HG03025 (cell line): ENCODE results near the gene TENT4B.

Source experiments
- ATAC-seq: cut with Tn5 transposase; IDR thresholded peaks from one replicate; pipeline ENCODE4 v1.9.1; 2021; ENCODE audit warnings: mild to moderate bottlenecking, moderate library complexity; ENCODE audit not compliant: unreplicated experiment, low FRiP score

Gene TENT4B

DNA sequence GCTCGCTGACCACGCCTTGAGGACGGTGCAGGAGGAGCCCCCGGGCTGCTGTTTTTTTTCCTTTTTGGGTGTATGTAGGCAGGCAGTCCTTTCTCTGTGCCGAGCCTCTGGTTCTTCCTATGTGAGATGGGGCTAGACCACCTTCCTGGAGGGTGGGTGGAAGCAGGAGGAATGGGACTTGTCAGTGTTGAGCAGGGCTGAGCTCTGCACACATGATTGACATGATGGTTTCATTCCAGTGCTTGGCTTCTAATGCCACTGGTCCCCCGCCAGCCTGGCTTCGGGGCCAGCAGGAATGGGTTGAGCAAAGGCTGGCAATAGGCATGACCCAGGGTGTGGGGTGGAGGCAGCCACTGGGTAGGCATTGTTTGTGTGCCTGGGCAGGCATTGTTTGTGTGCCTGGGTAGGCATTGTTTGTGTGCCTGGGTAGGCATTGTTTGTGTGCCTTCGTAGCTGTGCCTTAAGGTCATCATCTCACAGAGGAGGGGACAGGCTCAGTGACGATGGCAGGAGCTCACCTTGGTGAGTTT lies 99.0 kb downstream of the TENT4B start:
- ATAC-seq = no peak

DNA sequence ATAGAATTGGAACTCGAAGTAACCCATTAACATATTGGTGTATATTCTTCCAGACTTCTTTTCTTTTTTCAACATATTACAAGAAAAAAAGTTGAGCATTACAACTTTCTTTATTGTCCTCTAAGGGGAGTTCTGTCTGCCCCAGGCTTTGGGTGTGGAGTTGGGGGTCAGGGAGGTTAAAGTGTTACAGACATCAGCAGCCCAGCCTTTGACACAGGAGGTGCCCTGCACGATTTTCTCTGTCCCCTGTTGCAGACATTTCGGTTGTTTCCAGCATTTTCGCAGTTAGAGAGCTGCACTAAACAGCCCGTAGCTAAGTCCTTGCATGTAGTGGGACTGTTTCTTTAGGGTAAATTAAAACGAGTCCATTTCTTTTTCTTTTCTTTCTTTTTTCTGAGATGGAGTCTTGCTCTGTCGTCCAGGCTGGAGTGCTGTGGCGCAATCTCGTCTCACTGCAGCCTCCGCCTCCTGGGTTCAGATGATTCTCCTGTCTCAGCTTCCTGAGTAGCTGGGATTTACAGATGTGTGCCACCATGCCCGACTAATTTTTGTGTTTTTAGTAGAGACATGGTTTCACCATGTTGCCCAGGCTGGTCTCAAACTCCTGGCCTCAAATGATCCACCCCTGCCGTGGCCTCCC lies 99.9 kb downstream of the TENT4B start:
- no peak for ATAC-seq

DNA sequence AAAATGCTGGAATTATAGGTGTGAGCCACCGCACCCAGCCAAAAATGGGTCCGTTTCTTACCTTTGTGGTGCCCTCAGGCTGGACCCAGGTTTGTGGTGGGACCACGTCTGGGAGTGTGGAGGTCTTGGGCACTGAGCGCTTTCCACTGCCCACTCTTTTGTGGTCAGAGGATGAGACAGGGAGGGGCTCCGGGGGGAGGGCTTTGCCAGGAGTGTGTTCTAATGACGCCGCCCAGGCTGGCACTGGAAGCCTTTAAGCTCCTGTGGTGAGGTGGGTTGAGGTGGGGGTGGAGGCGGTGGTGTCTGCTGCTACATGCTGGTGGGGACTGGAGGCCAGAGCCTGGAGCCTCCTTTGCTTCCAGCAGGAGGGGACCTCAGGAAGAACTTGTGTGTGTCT lies 100.4 kb downstream of the TENT4B start:
- no peak for ATAC-seq

DNA sequence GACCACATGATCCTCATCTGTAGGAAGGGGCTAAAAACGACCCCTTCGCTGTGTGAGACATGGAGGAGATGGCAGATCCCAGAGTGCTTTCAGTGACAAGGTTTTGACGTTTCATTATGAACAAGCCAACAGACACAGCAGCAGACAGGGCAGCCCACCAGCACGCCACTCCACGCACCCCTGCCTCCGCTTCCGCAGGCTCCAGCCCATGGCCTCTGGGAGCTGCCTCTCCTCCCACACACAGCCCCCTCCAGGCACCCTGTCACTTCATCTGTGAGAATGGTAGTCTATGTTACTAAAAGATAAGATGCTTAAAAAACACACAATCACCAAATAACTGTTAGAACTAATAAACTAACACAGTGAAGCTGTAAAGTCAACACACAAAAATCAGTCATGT lies 101.0 kb downstream of the TENT4B start:
- ATAC-seq = no peak

DNA sequence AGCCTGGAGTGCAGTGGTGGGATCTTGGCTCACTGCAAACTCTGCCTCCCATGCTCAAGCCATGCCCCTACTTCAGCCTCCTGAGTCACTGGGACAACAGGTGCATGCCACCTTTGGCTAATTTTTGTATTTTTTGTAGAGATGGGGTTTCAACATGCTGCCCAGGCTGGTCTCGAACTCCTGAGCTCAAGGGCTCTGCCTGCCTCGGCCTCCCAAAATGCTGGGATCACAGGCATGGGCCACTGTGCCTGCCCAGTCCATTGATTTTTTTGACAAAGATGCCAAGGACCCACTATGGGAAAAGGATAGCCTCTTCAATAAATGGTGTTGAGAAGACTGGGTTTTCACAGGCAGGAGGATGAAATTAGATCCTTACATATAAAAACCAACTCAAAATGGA lies 102.4 kb downstream of the TENT4B start:
- no peak for ATAC-seq

DNA sequence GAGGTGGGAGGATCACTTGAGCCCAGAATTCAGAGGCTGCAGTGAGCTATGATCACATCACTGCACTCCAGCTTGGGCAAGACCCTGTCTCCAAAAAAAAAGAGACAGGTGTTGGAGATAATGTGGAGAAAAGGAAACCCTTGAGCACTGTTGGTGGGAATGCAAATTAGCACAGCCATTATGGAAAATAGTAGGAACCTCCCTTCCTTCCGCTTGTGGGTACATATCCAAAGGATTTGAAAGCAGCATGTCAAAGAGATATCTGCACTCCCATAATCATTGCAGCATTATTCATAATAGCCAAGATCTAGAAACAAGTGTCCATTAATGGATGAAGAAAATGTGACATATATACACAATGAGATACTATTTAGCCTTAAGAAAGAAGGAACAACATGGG lies 103.5 kb downstream of the TENT4B start:
- no peak for ATAC-seq

DNA sequence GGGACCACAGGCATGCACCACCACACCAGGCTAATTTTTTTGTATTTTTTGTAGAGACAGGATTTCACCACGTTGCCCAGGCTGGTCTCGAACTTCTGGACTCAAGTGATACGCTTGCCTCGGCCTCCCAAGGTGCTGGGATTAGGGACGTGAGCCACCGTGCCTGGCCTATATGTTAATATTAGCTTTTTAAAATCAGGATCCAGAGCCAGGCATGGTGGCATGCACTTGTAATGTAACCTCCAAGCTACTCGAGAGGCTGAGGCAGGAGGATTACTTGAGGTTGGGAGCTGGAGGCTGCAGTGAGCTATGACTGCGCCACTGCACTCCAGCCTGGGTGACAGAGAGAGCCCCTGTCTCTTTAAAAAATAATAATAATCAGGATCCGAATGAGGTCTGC lies 104.8 kb downstream of the TENT4B start:
- no peak for ATAC-seq

DNA sequence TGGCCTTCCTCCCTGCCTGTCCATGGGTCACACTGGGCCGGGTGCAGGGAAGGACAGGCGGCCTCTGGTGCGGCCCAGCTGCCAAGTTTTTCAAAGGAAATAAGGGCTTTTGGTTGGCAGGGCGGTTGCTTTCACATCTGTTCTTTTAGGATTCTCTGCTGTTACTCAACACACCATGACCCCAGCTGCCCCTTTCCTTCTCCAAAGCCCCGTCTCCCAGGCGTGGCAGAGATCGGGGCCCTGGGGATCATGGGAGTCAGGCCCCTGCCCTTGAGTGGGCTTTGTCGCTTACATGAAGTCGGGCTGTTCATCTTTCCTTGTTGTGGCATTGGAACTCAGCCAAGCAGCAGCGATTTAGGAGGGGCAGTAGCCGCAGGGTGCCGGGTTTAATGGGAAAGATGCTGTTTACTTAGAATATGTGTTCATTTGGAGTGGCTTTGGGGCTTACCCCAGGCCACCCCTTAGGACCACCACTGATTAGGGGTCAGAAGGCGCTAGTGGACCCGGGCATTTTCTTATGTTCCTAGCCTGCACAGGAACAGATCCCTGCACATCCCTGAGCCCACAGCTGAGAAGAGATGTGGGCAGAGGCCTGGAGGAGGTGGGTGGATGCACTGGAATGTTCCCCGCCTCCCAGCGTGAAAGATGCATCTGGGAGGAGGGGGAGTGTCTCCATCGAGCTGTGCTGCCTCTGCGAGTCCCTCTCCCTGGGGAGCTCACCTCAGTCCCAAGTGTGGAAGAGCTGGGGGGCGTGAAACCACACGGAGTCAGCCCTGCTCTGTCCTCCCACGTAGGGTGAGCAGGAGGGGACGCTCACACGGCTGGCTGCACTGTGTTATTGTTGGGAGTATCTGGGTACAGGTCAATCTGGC lies 106.5 kb downstream of the TENT4B start:
- no peak for ATAC-seq

DNA sequence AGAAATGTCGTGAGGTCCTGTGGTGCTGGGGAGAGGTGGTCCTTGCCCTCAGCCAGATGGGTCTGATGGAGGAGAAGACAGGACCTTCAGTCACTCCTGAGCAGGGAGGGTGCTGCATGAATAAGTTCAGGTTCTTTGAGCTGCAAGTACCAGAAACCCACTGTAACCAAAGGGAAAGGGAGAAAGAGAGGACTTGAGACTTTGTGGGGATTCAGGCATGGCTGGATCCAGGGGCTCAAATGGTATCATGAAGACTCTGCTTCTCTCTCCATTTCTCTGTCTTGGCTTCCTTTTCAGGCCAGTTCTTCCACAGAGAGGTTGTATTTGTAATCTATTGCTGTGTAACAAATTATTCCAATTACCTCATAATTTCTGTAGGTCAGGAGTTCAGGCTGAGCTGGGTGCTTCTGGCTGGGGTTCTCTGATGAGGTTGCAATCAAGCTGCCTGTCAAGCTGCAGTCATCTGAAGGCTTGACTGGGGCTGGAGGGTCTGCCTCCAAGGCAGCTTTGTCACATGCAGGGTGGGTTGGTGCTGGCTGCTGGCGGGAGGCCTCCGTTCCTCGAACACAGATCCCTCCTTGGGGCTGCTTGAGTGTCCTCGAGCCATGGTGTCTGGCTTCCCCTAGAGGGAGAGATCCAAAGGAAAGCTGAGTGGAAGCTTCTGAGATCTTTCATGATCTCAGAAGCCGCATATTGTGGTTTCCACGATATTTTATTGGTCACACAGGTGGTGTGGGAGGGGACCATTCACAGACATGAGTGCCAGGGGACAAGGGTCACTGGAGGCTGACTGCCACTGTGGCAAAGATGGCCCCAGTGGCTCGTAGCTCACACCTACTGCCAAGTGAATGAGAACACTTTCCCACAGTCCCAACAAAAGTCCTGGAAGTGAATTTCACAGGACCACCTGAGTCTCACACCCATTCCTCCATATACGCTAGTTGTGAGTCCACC lies 107.4 kb downstream of the TENT4B start:
- ATAC-seq = no peak

DNA sequence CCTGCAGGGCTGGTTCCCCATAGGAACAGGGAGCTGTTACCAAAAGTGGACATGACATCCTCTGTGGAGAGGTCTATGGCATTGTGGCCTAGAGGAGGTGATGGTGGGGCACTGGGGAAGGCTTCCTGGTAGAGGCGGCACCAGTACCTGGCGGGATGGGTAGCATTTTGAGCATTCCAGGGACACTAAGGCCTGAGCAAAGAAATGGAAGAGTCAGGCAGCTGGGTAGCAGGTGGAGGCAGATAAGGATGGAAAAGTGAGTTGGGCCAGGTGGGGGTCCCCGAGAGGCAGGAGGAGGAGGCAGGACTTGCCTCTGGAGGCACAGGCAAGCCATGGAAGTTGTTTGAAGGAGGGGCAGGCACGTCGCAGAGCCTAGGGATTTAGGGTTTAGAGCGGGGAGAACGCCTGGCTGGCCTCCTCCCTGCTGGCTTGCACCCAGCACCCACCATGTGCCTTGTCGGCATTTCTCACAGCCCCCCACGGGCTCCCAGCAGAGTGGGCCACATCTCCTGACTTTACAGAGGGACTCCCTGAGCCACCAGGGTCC lies 108.1 kb downstream of the TENT4B start:
- no peak for ATAC-seq

DNA sequence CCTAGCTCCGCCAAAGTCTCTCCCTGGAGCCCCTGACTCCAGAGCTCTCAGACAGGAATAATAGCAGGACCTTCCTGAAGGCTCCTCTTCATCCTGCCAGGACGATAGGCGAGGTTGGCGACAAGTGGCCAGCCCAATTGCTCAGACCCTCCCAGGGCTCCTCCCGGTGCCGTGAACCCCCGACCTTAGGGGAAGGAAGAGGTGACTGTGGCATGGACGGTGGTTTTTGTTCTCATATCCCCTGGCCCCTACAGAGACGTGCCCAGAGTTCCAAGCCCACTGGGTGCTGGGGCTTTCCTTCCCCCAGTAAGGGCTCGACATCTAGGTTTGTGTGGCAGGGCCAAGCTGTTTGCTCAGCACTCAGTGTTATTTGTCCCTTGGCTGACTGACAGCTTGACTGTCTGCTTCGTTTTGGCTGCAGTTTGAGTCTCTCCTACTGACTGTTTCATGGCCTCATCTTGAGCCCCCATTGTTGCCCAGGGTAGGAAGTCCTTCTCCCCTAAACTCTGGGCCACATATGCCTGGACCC lies 108.7 kb downstream of the TENT4B start:
- no peak for ATAC-seq

DNA sequence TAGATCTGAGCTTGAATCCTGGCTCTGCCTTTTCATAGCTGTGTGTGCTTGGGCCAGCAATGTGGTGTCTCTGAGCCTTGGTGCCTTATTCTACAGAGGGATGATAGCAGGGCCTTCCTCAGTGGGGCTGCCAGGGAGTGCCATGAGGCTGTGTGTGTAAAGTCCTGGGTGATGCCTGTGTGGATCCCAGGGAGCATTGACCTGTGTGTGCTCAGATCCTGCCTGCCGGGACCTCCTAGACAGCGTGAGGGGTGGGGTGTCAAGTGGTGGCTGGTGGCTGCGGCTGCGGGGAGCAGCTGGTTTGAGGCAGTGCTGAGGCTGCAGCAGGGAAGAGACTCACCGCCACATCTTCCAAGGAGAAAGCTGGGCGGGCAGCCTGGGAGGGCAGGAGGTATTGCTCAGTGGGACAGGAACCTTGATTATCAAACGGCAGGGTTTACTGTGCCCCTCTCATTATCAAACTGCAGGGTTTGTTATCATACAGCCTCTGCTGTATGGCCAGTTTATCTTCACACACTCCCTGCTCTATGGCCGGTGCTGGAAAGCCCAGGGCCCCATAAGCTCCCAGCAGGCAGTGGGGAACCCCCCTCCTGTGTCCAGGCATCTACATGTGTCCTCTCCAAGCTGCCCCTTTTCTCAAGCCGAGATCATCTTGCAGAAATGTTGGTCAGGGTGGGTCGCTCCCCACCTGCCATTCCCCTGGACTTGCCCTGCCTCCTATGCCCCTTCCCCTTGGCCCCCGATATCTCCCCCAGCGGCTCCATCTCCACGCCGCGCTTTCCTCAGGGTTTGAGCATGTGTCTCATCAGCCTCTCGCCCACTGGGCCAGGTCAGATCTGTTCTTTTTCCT lies 110.2 kb downstream of the TENT4B start:
- no peak for ATAC-seq

DNA sequence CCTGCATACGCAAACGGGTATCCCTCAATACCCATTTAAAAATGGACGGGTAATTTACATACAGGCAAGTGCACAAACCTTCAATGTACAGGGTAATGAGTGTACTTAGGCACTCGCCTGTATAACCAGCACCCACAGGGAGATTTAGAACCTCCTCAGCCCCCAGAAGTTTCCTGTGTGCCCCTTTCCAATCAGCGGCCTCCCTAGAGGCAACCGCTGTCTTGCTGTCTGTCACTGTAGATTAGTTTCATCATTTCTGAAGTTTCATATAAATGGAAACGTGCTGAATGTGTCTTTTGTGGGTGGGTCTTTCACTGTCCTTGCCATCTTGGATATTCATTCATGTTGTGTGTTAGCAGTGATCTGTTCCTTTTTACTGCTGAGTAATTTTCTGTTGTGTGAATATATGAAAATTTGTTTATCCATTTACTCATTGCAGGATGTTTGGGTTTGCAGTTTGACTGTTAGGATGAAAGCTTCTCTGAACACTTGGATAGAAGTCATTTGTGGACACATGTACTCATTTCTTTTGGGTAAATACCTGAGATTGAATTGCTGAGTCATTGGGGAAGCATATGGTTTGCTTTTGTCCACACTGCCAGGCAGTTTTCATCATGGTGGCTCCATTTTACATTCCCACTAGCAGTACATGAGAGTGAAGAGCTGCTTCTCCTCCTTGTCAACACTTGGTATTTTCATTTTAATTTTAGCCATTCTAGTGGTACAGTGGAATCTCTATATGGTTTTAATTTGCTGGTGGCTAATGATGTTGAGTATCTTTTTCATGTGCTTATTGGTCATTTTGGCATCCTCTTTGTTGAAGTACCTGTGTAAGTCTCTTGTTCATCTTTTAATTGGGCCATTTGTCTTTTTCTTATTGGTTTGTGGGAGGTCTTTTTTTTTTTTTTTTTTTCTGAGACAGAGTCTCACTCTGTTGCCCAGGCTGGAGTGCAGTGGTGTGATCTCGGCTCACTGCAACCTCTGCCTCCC lies 111.1 kb downstream of the TENT4B start:
- ATAC-seq = no peak

DNA sequence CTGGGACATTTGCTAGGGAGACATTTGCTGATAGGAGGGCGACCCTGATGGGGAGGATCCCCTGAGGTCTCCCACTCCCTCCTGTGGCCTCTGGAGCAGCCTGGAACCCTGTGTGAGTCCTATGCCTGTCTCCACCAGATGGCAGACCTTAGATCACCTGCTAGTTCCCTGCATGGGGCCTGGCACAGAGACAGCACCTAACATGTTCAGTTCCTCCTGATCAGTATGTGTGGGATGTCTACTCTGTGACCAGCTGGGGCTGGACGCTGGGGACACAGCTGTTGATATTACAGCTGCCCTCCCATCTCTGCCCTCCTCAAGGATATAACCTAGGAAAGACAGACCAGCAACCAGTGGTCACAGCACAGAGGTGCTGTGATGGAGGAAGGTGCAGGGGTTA lies 112.2 kb downstream of the TENT4B start:
- no peak for ATAC-seq

DNA sequence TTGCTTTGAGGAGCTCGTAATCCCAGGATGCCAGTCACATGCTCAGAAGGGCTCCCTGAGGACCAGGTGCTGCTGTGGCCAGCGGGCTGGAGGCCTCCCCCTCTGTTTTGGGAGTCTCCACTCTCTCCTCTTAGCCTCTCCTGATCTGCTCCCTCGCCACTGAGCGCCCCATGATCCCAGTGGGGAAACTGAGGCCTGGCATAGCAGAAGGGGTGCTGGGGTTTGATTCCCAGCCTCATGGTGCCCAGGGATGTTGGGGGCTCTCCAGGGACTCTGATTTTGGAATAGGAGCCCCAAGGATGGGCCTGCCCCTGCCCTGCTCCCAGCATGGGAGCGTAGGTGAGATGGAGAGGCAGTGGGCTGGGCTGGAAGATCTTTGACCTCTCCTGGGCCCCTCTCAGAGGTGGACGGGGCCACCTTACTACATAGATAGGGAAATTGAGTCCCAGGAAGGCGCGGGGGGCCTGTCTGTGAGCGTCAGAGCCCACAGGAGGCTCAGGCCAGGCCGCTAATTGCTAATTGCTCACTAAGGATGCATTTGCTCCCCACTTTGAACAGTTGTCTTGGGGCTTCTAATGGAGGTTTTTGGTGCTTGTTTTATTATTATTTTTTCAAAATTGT lies 112.7 kb downstream of the TENT4B start:
- no peak for ATAC-seq

DNA sequence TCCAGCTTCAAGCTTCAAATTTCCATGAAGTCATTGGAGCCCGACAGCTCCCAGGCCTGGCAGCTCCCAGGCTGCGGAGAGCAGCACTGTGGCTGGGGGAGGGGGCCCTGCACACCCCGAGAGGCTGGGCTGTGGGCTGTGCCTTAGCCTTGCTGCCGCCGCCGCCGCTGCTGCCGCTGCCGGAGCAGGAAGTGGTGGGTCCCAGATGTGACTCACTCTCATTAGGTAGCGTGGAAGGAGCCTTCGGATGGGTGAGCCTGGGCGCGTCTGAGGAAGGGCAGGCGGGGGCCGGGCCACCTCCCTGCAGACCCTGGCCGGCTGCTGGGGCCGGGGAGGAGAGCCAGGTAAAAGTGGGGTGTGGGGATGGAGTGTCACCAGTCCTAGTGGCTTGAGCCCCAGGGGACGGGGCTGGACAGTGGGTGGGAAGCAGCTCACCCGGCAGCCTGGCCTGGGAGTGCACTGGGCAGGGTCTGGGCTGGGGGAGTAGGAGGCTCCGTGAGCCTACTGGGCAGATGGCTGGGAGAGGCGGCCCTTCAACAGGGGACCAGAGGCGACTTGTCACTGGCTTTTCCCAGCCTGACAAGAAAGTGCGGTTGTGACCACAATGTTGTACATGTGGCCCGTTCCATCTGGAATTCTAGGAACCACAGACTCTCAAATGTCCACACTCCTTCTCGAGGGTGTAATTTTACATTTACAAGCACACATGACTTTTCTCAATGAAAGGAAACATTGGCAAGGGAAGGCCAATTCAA lies 113.4 kb downstream of the TENT4B start, which contains the start of gene ADCY7:
Gene ADCY7, plus strand, starts transcription at position 215 of the 755 bp plus-strand sequence. CDS start 21,629 bp downstream, outside the sequence.
- peak; percentile 66 for ATAC-seq

DNA sequence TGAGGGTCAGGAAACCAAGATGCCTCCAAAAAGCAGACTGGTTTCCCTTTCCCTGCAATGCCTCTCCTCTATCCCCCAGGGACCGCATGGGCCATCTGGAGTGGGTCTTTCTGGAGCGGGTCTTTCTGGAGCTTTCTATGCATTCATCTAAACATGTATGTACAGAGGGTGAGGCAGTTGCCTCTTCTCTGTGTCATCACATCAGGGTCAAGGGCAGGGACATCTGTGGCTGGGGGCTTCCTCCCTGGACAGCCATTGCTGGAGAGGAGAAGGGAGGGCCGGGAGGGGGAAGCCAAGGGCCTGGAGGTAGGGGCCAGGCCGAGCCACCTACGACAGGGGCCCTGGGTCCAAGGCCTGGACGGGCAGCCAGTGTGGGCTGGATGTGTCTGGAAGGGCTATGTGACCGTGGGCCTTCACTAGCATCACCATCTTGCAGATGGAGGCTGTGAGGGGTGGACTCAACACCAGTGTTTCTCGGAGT lies 114.1 kb downstream of the TENT4B start:
- no peak for ATAC-seq
